WTC11 (cell line): ENCODE data around the gene MTMR6. TPM values are rescaled to one million over a fixed set of nuclear protein-coding genes. Genes with fewer than 3 reads are reported as not detected.

ENCODE experiments used
- ATAC-seq: fragments of 200-7000 bp; cut with Tn5 transposase; 2 replicates; pipeline ENCODE4 v1.10.0; 2021; ENCODE audit warnings: mild to moderate bottlenecking, moderate library complexity
- CTCF ChIA-PET: fragments of 300-600 bp; sonication (Branson Sonifier 250); formaldehyde crosslinking; loops from one replicate; lab custom pipeline; 2021; ENCODE audit warnings: antibody characterized with exemption; lab: Charles Lee
- POLR2A ChIA-PET: fragments of 350-600 bp; sonication (Branson Sonifier 250); formaldehyde crosslinking; loops from one replicate; lab custom pipeline; 2021; ENCODE audit warnings: antibody characterized with exemption; lab: Charles Lee
- DNase-seq: peaks from one replicate; pipeline ENCODE4 v3.0.0; 2021; ENCODE audit warnings: low spot score
- H3K27ac Mint-ChIP-seq: 2 replicates; pipeline ENCODE4 v1.8.0; 2021; ENCODE audit warnings: mixed read lengths
- H3K27me3 Mint-ChIP-seq: 2 replicates; pipeline ENCODE4 v1.8.0; 2021; ENCODE audit warnings: low read depth, mild to moderate bottlenecking, moderate library complexity, mixed read lengths
- H3K36me3 Mint-ChIP-seq: 2 replicates; pipeline ENCODE4 v1.8.0; 2021; ENCODE audit warnings: mixed read lengths
- H3K4me1 Mint-ChIP-seq: 2 replicates; pipeline ENCODE4 v1.8.0; 2022; ENCODE audit warnings: mixed read lengths
- H3K4me3 Mint-ChIP-seq: 2 replicates; pipeline ENCODE4 v1.8.0; 2021; ENCODE audit warnings: mild to moderate bottlenecking, moderate library complexity, mixed read lengths
- H3K9me3 Mint-ChIP-seq: 2 replicates; pipeline ENCODE4 v1.8.0; 2021; ENCODE audit warnings: mixed read lengths
- FOXP4 ChIP-seq: sonication (generic); formaldehyde crosslinking; IDR thresholded peaks from 2 replicates; pipeline ENCODE4 v1.8.0; 2022; ENCODE audit warnings: mild to moderate bottlenecking, missing genetic modification reagents
- IRF2 ChIP-seq: sonication (generic); formaldehyde crosslinking; IDR thresholded peaks from 2 replicates; pipeline ENCODE4 v1.8.0; 2022; ENCODE audit warnings: low read depth, missing genetic modification reagents, borderline replicate concordance
- NFYB ChIP-seq: sonication (generic); formaldehyde crosslinking; conservative IDR thresholded peaks from 2 replicates; pipeline ENCODE4 v1.8.0; 2022; ENCODE audit warnings: low read depth, missing genetic modification reagents
- NR3C1 ChIP-seq: sonication (generic); formaldehyde crosslinking; conservative IDR thresholded peaks from 2 replicates; pipeline ENCODE4 v1.8.1; 2023; ENCODE audit warnings: low read depth, mild to moderate bottlenecking, missing genetic modification reagents
- TEAD4 ChIP-seq: sonication (generic); formaldehyde crosslinking; IDR thresholded peaks from 2 replicates; pipeline ENCODE4 v1.8.0; 2022; ENCODE audit warnings: mild to moderate bottlenecking, missing genetic modification reagents
- TP53 ChIP-seq: sonication (generic); formaldehyde crosslinking; IDR thresholded peaks from 2 replicates; pipeline ENCODE4 v1.8.1; 2023; ENCODE audit warnings: mild to moderate bottlenecking, missing genetic modification reagents
- ZNF138 ChIP-seq: sonication (generic); formaldehyde crosslinking; conservative IDR thresholded peaks from 2 replicates; pipeline ENCODE4 v1.8.1; 2022; ENCODE audit warnings: mild to moderate bottlenecking, moderate library complexity, missing genetic modification reagents
- ZNF317 ChIP-seq: sonication (generic); formaldehyde crosslinking; IDR thresholded peaks from 2 replicates; pipeline ENCODE4 v1.8.1; 2023; ENCODE audit warnings: low read depth, mild to moderate bottlenecking, moderate library complexity, missing genetic modification reagents, borderline replicate concordance
- ZNF396 ChIP-seq: fragments of 250-450 bp; sonication (Bioruptor Pico); IDR thresholded peaks from 2 replicates; pipeline ENCODE4 v1.8.0; 2021; ENCODE audit warnings: mild to moderate bottlenecking, moderate library complexity, borderline replicate concordance
- ZNF416 ChIP-seq: fragments of 250-450 bp; sonication (Bioruptor Pico); IDR thresholded peaks from 2 replicates; pipeline ENCODE4 v1.9.0; 2021; ENCODE audit warnings: mild to moderate bottlenecking, inconsistent platforms
- ZSCAN18 ChIP-seq: fragments of 250-450 bp; sonication (Bioruptor Pico); IDR thresholded peaks from 2 replicates; pipeline ENCODE4 v2.1.2; 2022; ENCODE audit warnings: mild to moderate bottlenecking, moderate library complexity
- total RNA-seq: library from RNA; stranded (reverse); gene quantifications from 3 replicates; pipeline ENCODE4 v1.2.3, GENCODE V29; 2021
- TF ChIP-seq, protein P1 (sequence below): fragments of 250-450 bp; sonication (Bioruptor Pico); IDR thresholded peaks from 2 replicates; pipeline ENCODE4 v1.9.0; 2021; ENCODE audit warnings: mild to moderate bottlenecking
- TF ChIP-seq, protein P2 (sequence below): sonication (generic); formaldehyde crosslinking; IDR thresholded peaks from 2 replicates; pipeline ENCODE4 v1.8.1; 2023; ENCODE audit warnings: mild to moderate bottlenecking, missing genetic modification reagents, moderate library complexity
- TF ChIP-seq, protein P3 (sequence below): fragments of 250-450 bp; sonication (Bioruptor Pico); IDR thresholded peaks from 2 replicates; pipeline ENCODE4 v1.9.0; 2021; ENCODE audit warnings: moderate library complexity, mild to moderate bottlenecking, inconsistent platforms, borderline replicate concordance
- TF ChIP-seq, protein P4 (sequence below): sonication (generic); formaldehyde crosslinking; IDR thresholded peaks from 2 replicates; pipeline ENCODE4 v1.8.1; 2023; ENCODE audit warnings: mild to moderate bottlenecking, missing genetic modification reagents
- TF ChIP-seq, protein P5 (sequence below): sonication (generic); formaldehyde crosslinking; IDR thresholded peaks from 2 replicates; pipeline ENCODE4 v1.8.1; 2023; ENCODE audit warnings: mild to moderate bottlenecking, missing genetic modification reagents
- TF ChIP-seq, protein P6 (sequence below): sonication (generic); formaldehyde crosslinking; IDR thresholded peaks from 2 replicates; pipeline ENCODE4 v1.8.1; 2022; ENCODE audit warnings: missing genetic modification reagents, borderline replicate concordance

MTMR6 gene
- total RNA-seq, 1 experiment from 2014 or later: 8.6 TPM

- no peak for DNase-seq
- no peak overlapping the region for H3K27ac Mint-ChIP-seq
- TF ChIP-seq IRF2 (no peak), TP53 (CRISPR knock-in tag) (no peak)
- TF ChIP-seq, all 79 proteins: peak for 0
- Mint-ChIP-seq H3K4me1 (peaks cover 4% of the 10 kb centered on the region), H3K9me3 (no peaks in the 10 kb centered on the region), H3K27me3 (peaks cover 26% of the 10 kb centered on the region), H3K36me3 (no peaks in the 10 kb centered on the region), H3K4me3 (no peak overlapping the region)
- peak; percentile 92 for ATAC-seq
- CTCF ChIA-PET: interaction anchor here (0.5 kb wide), 1 partner anchor 14 kb away, joined by 4 read pairs; no protein-coding TSS in a partner anchor
- POLR2A ChIA-PET: no interaction called here
These were observed 5.0 kb upstream of the MTMR6 start for GRCh38 chr13:25292301-25292700.

GRCh38 chr13:25291691-25292090 lies 4.4 kb upstream of the MTMR6 start:
- peaks cover 4% of the 10 kb centered on the region for H3K4me1 Mint-ChIP-seq
- ChIA-PET CTCF (interaction anchor here (0.9 kb wide), 1 partner anchor 296 kb away, joined by 3 read pairs; no protein-coding TSS in a partner anchor), POLR2A (no interaction called here)
- H3K27ac Mint-ChIP-seq: no peak overlapping the region
- H3K27me3 Mint-ChIP-seq: peaks cover 20% of the 10 kb centered on the region
- ATAC-seq (no peak), DNase-seq (no peak)
- H3K9me3 Mint-ChIP-seq: no peaks in the 10 kb centered on the region
- H3K4me3 Mint-ChIP-seq: no peak overlapping the region
- H3K36me3 Mint-ChIP-seq: no peaks in the 10 kb centered on the region
- TF ChIP-seq TEAD4 (CRISPR knock-in tag) (no peak), NR3C1 (CRISPR knock-in tag) (no peak), FOXP4 (CRISPR knock-in tag) (no peak), NFYB (CRISPR knock-in tag) (no peak), ZNF396 (CRISPR knock-in tag) (no peak)
- TF ChIP-seq, protein P1, sequence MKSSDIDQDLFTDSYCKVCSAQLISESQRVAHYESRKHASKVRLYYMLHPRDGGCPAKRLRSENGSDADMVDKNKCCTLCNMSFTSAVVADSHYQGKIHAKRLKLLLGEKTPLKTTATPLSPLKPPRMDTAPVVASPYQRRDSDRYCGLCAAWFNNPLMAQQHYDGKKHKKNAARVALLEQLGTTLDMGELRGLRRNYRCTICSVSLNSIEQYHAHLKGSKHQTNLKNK (CRISPR knock-in tag): no peak
- TF ChIP-seq, protein P2, sequence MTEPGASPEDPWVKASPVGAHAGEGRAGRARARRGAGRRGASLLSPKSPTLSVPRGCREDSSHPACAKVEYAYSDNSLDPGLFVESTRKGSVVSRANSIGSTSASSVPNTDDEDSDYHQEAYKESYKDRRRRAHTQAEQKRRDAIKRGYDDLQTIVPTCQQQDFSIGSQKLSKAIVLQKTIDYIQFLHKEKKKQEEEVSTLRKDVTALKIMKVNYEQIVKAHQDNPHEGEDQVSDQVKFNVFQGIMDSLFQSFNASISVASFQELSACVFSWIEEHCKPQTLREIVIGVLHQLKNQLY (CRISPR knock-in tag): no peak
- TF ChIP-seq, protein P3, sequence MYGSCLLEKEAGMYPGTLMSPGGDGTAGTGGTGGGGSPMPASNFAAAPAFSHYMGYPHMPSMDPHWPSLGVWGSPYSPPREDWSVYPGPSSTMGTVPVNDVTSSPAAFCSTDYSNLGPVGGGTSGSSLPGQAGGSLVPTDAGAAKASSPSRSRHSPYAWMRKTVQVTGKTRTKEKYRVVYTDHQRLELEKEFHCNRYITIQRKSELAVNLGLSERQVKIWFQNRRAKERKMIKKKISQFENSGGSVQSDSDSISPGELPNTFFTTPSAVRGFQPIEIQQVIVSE (CRISPR knock-in tag): no peak
- TF ChIP-seq, protein P4, sequence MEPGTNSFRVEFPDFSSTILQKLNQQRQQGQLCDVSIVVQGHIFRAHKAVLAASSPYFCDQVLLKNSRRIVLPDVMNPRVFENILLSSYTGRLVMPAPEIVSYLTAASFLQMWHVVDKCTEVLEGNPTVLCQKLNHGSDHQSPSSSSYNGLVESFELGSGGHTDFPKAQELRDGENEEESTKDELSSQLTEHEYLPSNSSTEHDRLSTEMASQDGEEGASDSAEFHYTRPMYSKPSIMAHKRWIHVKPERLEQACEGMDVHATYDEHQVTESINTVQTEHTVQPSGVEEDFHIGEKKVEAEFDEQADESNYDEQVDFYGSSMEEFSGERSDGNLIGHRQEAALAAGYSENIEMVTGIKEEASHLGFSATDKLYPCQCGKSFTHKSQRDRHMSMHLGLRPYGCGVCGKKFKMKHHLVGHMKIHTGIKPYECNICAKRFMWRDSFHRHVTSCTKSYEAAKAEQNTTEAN (CRISPR knock-in tag): no peak
- TF ChIP-seq, protein P5, sequence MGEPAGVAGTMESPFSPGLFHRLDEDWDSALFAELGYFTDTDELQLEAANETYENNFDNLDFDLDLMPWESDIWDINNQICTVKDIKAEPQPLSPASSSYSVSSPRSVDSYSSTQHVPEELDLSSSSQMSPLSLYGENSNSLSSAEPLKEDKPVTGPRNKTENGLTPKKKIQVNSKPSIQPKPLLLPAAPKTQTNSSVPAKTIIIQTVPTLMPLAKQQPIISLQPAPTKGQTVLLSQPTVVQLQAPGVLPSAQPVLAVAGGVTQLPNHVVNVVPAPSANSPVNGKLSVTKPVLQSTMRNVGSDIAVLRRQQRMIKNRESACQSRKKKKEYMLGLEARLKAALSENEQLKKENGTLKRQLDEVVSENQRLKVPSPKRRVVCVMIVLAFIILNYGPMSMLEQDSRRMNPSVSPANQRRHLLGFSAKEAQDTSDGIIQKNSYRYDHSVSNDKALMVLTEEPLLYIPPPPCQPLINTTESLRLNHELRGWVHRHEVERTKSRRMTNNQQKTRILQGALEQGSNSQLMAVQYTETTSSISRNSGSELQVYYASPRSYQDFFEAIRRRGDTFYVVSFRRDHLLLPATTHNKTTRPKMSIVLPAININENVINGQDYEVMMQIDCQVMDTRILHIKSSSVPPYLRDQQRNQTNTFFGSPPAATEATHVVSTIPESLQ: no peak
- TF ChIP-seq, all 79 proteins: peak for 0

- no peak for ATAC-seq
- H3K4me3 Mint-ChIP-seq: no peak overlapping the region
- TF ChIP-seq ZNF138 (CRISPR knock-in tag) (no peak), ZNF317 (no peak), ZNF416 (CRISPR knock-in tag) (no peak), ZSCAN18 (CRISPR knock-in tag) (no peak)
- TF ChIP-seq, protein P1 (CRISPR knock-in tag): no peak
- TF ChIP-seq, protein P6, sequence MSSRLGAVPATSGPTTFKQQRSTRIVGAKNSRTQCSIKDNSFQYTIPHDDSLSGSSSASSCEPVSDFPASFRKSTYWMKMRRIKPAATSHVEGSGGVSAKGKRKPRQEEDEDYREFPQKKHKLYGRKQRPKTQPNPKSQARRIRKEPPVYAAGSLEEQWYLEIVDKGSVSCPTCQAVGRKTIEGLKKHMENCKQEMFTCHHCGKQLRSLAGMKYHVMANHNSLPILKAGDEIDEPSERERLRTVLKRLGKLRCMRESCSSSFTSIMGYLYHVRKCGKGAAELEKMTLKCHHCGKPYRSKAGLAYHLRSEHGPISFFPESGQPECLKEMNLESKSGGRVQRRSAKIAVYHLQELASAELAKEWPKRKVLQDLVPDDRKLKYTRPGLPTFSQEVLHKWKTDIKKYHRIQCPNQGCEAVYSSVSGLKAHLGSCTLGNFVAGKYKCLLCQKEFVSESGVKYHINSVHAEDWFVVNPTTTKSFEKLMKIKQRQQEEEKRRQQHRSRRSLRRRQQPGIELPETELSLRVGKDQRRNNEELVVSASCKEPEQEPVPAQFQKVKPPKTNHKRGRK (CRISPR knock-in tag): no peak
These were observed 1.7 kb upstream of the MTMR6 start for GRCh38 chr13:25288966-25289365.

More at GRCh38 chr13:25288966-25289365, 1.7 kb upstream of the MTMR6 start:
- Mint-ChIP-seq H3K27me3 (no peaks in the 10 kb centered on the region; the same call in 1 of the 2 replicates), H3K4me1 (peaks cover 14% of the 10 kb centered on the region), H3K9me3 (no peaks in the 10 kb centered on the region), H3K36me3 (no peaks in the 10 kb centered on the region), H3K27ac (no peak overlapping the region)
- DNase-seq: no peak
- ChIA-PET POLR2A (no interaction called here), CTCF (no interaction called here)
